Naive thymus-derived CD4-positive, alpha-beta T cell (primary cell): ENCODE data around the gene PMP22. TPM values are rescaled to one million over a fixed set of nuclear protein-coding genes. Genes with fewer than 3 reads are reported as not detected.
"Not testable (repeated sequence)": the region's sequence is repeated elsewhere in the genome, so short reads cannot be mapped to it uniquely, and the experiment has no call there.

ENCODE experiments used
- ATAC-seq: fragments of 150-1000 bp; cut with Tn5 transposase; 2 replicates; pipeline ENCODE4 v1.10.0; 2021; ENCODE audit warnings: mild to moderate bottlenecking, moderate library complexity
- CTCF ChIA-PET: fragments of 350-600 bp; sonication (Branson Sonifier 250); formaldehyde crosslinking; loops from one replicate; lab custom pipeline; 2021; ENCODE audit warnings: antibody characterized with exemption; lab: Charles Lee
- POLR2A ChIA-PET: fragments of 350-600 bp; sonication (Branson Sonifier 250); formaldehyde crosslinking; loops from one replicate; lab custom pipeline; 2021; ENCODE audit warnings: antibody characterized with exemption, inconsistent platforms; lab: Charles Lee
- DNase-seq, 9 donors: peaks; one replicate each; pipeline versions ENCODE4 v3.0.0 to v3.0.0-alpha.2; 2020 to 2022; ENCODE audit warnings: mixed read lengths in 1 of 9
- H3K27ac ChIP-seq: one replicate; pipeline ENCODE4 v1.7.0; 2013; ENCODE audit warnings: mild to moderate bottlenecking, low read depth, low read length, moderate library complexity
- H3K27me3 ChIP-seq, 2 donors: one replicate each; pipeline ENCODE4 v1.7.0; 2013; ENCODE audit warnings: low read length in 2 of 2, mild to moderate bottlenecking in 2 of 2, moderate library complexity in 2 of 2; ENCODE audit not compliant: control insufficient read depth in 2 of 2, insufficient read depth in 2 of 2
- H3K36me3 ChIP-seq, 3 experiments: 1 replicate in 2 of 3; 2 replicates in 1 of 3; pipeline ENCODE4 v1.7.0; 2013; ENCODE audit warnings: low read length in 3 of 3, mild to moderate bottlenecking in 3 of 3, moderate library complexity in 1 of 3; ENCODE audit not compliant: insufficient read depth in 3 of 3, control insufficient read depth in 2 of 3
- H3K4me1 ChIP-seq, 2 donors: one replicate each; pipeline ENCODE4 v1.7.0; 2013; ENCODE audit warnings: low read length in 2 of 2, mild to moderate bottlenecking in 2 of 2, moderate library complexity in 1 of 2; ENCODE audit not compliant: control insufficient read depth in 2 of 2, insufficient read depth in 2 of 2
- H3K4me3 ChIP-seq: 2 replicates; pipeline ENCODE4 v1.7.0; 2013; ENCODE audit warnings: mild to moderate bottlenecking, low read length
- H3K9me3 ChIP-seq, 3 experiments: 1 replicate in 2 of 3; 2 replicates in 1 of 3; pipeline ENCODE4 v1.7.0; 2013; ENCODE audit warnings: low read length in 3 of 3; ENCODE audit not compliant: control insufficient read depth in 2 of 3
- H3K27ac Mint-ChIP-seq, 9 donors: one replicate each; pipeline ENCODE4 v1.8.0; 2020 to 2022; ENCODE audit warnings: mixed read lengths in 9 of 9, mild to moderate bottlenecking in 8 of 9, moderate library complexity in 5 of 9, inconsistent platforms in 2 of 9
- H3K27me3 Mint-ChIP-seq, 5 donors: one replicate each; pipeline ENCODE4 v1.8.0; 2021 to 2022; ENCODE audit warnings: mixed read lengths in 5 of 5, mild to moderate bottlenecking in 1 of 5
- H3K36me3 Mint-ChIP-seq, 5 donors: one replicate each; pipeline ENCODE4 v1.8.0; 2020 to 2022; ENCODE audit warnings: mixed read lengths in 5 of 5, mild to moderate bottlenecking in 3 of 5, inconsistent platforms in 1 of 5
- H3K4me1 Mint-ChIP-seq, 7 donors: one replicate each; pipeline ENCODE4 v1.8.0; 2020 to 2022; ENCODE audit warnings: mixed read lengths in 7 of 7, mild to moderate bottlenecking in 3 of 7, inconsistent platforms in 1 of 7
- H3K4me3 Mint-ChIP-seq, 10 donors: one replicate each; pipeline ENCODE4 v1.8.0; 2020 to 2022; ENCODE audit warnings: mild to moderate bottlenecking in 10 of 10, mixed read lengths in 10 of 10, moderate library complexity in 6 of 10, inconsistent platforms in 2 of 10
- H3K9me3 Mint-ChIP-seq, 11 donors: one replicate each; pipeline ENCODE4 v1.8.0; 2020 to 2022; ENCODE audit warnings: mixed read lengths in 11 of 11, mild to moderate bottlenecking in 4 of 11, inconsistent platforms in 1 of 11, moderate library complexity in 1 of 11
- intact Hi-C, 2 donors: fragments of 100-400 bp; cut with micrococcal nuclease; formaldehyde crosslinking; loops; one replicate each; pipeline ENCODE4 v1.15.1; 2023
- polyA plus RNA-seq, 2 donors: library from polyadenylated mRNA; unstranded; fragments of 300-500 nt; fragmentation: Illumina TruSeq; gene quantifications; one replicate each; pipeline ENCODE4 v1.2.3, GENCODE V29; 2021
- total RNA-seq, 6 experiments: library from RNA in 5 of 6; stranded (reverse) in 5 of 6; gene quantifications; 1 replicate in 5 of 6; 2 replicates in 1 of 6; pipeline ENCODE4 v1.2.3 and lab custom pipeline; 2021 to 2026

PMP22 gene
- total and polyA plus RNA-seq, 7 experiments from 2014 or later: 0.40 to 2.3 (median 1.3) TPM; not detected in 3

- Histone ChIP-seq H3K4me1 (no peaks in the 10 kb centered on the region), H3K36me3 (no peaks in the 10 kb centered on the region), H3K9me3 (no peaks in the 10 kb centered on the region), H3K4me3 (no peak overlapping the region), H3K27me3 (no peaks in the 10 kb centered on the region), H3K27ac (no peak overlapping the region)
- no peak overlapping the region for H3K27ac Mint-ChIP-seq
- intact Hi-C loops: loop anchor here (5.0 to 10.0 kb wide), 2 partner anchors 1616 to 1619 kb away; no protein-coding TSS in a partner anchor
- H3K9me3 Mint-ChIP-seq: no peaks in the 10 kb centered on the region
- no peak overlapping the region for H3K4me3 Mint-ChIP-seq
- no peaks in the 10 kb centered on the region for H3K36me3 Mint-ChIP-seq
- no peak for DNase-seq
- ChIA-PET POLR2A (no interaction called here), CTCF (interaction anchor here (0.5 kb wide), 1 partner anchor 16 kb away, joined by 3 read pairs; no protein-coding TSS in a partner anchor)
- ATAC-seq: no peak
- H3K27me3 Mint-ChIP-seq: peaks cover 5 to 16% (median 14%) of the 10 kb centered on the region in 5 donors
- no peaks in the 10 kb centered on the region for H3K4me1 Mint-ChIP-seq
Measured at GRCh38 chr17:15213381-15214087, 51.6 kb downstream of the PMP22 start.

DNA sequence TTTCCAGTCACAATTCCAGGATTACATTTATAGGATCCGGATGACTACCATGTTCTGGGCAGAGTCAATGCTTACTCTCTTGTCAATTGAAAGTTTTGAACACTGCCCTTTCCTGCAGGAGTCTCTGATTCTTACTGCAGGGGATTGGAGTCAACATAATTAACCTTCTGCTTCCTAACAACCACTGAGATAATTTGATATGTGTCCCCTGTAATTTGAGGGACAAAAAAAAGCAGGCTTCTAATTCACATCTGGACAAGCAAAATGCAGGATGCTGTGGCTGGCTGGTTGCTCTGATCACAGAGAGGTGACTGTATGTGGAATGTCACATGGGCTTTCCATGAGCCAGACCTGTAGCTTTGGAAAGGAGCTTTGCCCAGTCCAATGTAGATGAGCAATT, 54.9 kb downstream of the PMP22 start:
- DNase-seq (no peak), ATAC-seq (no peak)
- Histone ChIP-seq H3K27me3 (no peaks in the 10 kb centered on the region), H3K4me1 (no peaks in the 10 kb centered on the region), H3K27ac (no peak overlapping the region), H3K36me3 (no peaks in the 10 kb centered on the region), H3K9me3 (no peaks in the 10 kb centered on the region), H3K4me3 (no peak overlapping the region)
- CTCF ChIA-PET: no interaction called here
- Mint-ChIP-seq H3K27me3 (peaks cover 2 to 22% (median 13%) of the 10 kb centered on the region in 5 donors), H3K4me3 (no peak overlapping the region), H3K9me3 (peaks cover 0 to 3% (median 0%) of the 10 kb centered on the region in 11 donors), H3K4me1 (no peaks in the 10 kb centered on the region), H3K27ac (no peak overlapping the region), H3K36me3 (no peaks in the 10 kb centered on the region)
- intact Hi-C loops: loop anchor here (5.0 to 10.0 kb wide), 2 partner anchors 1613 to 1615 kb away; no protein-coding TSS in a partner anchor
- POLR2A ChIA-PET: no interaction called here

GRCh38 chr17:15203062-15203461, 62.1 kb downstream of the PMP22 start:
- H3K9me3 ChIP-seq, H3K4me1 Mint-ChIP-seq, H3K4me3 Mint-ChIP-seq, DNase-seq, H3K27me3 ChIP-seq, POLR2A ChIA-PET, H3K27ac ChIP-seq, H3K27ac Mint-ChIP-seq, CTCF ChIA-PET, H3K4me3 ChIP-seq, ATAC-seq, intact Hi-C loops, H3K36me3 ChIP-seq, H3K36me3 Mint-ChIP-seq, H3K4me1 ChIP-seq: not testable (repeated sequence)
- peaks cover 9 to 31% (median 17%) of the 10 kb centered on the region in 11 donors for H3K9me3 Mint-ChIP-seq
- H3K27me3 Mint-ChIP-seq: peaks cover 4 to 30% (median 19%) of the 10 kb centered on the region in 5 donors

DNA sequence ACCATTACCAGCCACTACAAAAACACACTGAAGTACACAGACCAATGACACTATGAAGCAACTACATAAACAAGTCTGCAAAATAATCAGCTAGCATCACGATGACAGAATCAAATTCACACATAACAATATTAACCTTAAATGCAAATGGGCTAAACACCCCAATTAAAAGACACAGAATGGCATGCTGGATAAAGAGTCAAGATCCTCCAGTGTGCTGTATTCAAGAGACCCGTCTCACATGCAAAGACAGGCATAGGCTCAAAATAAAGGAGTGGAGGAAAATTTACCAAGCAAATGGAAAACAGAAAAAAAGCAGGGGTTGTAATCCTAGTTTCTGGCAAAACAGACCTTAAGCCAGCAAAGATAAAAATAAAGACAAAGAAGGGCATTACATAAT, 64.6 kb downstream of the PMP22 start:
- CTCF ChIA-PET, DNase-seq, H3K4me1 ChIP-seq, H3K27ac ChIP-seq, ATAC-seq, intact Hi-C loops, H3K36me3 ChIP-seq, POLR2A ChIA-PET, H3K4me1 Mint-ChIP-seq, H3K4me3 Mint-ChIP-seq, H3K9me3 ChIP-seq, H3K27ac Mint-ChIP-seq, H3K27me3 ChIP-seq, H3K4me3 ChIP-seq: not testable (repeated sequence)
- H3K9me3 Mint-ChIP-seq: peaks cover 9 to 44% (median 24%) of the 10 kb centered on the region in 11 donors
- H3K36me3 Mint-ChIP-seq: peaks cover 0 to 15% (median 0%) of the 10 kb centered on the region in 5 donors
- H3K27me3 Mint-ChIP-seq: peaks cover 4 to 42% (median 17%) of the 10 kb centered on the region in 5 donors

GRCh38 chr17:15197229-15197628, 67.9 kb downstream of the PMP22 start:
- Histone ChIP-seq H3K36me3 (no peaks in the 10 kb centered on the region), H3K9me3 (no peaks in the 10 kb centered on the region), H3K27ac (no peak overlapping the region), H3K4me1 (no peaks in the 10 kb centered on the region), H3K4me3 (no peak overlapping the region), H3K27me3 (no peaks in the 10 kb centered on the region)
- intact Hi-C loops: no loop called here
- Mint-ChIP-seq H3K4me3 (no peak overlapping the region), H3K9me3 (peaks cover 6 to 43% (median 24%) of the 10 kb centered on the region in 11 donors), H3K27ac (no peak overlapping the region), H3K4me1 (no peaks in the 10 kb centered on the region), H3K27me3 (peaks cover 0 to 54% (median 36%) of the 10 kb centered on the region in 5 donors), H3K36me3 (peaks cover 0 to 15% (median 0%) of the 10 kb centered on the region in 5 donors)
- DNase-seq: no peak
- ChIA-PET POLR2A (no interaction called here), CTCF (no interaction called here)
- no peak for ATAC-seq

- ATAC-seq: no peak
- no peak overlapping the region for H3K27ac Mint-ChIP-seq
Measured at GRCh38 chr17:15194859-15195277, 70.3 kb downstream of the PMP22 start.

DNA sequence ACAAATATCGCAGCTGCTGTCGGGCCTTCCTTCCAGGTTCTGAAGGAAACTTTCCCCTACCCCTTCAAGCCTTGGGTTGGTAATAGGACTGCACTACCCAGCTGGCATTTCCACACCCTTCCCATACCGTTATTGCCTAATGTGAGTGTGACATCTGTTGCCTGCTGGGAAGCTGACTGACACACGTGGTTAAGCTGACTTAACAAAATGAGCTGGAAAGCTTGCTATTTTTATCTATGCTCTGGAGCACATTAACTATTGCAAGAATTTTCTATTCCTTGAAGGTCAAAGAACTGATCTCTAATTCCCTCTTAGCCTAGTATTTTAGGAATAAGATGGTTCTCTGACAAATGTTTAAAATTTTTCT, 79.5 kb downstream of the PMP22 start:
- H3K36me3 ChIP-seq: no peaks in the 10 kb centered on the region
- peaks cover 0 to 5% (median 0%) of the 10 kb centered on the region in 11 donors for H3K9me3 Mint-ChIP-seq
- no peaks in the 10 kb centered on the region for H3K4me1 Mint-ChIP-seq
- H3K27ac ChIP-seq: no peak overlapping the region
- ChIA-PET POLR2A (no interaction called here), CTCF (no interaction called here)
- H3K4me1 ChIP-seq: no peaks in the 10 kb centered on the region
- intact Hi-C loops: no loop called here
- no peak overlapping the region for H3K27ac Mint-ChIP-seq
- DNase-seq (no peak), ATAC-seq (no peak)
- H3K27me3 ChIP-seq: no peaks in the 10 kb centered on the region
- H3K9me3 ChIP-seq: no peaks in the 10 kb centered on the region
- H3K4me3 ChIP-seq: no peak overlapping the region
- peaks cover 2 to 30% (median 21%) of the 10 kb centered on the region in 5 donors for H3K27me3 Mint-ChIP-seq
- H3K4me3 Mint-ChIP-seq: no peak overlapping the region
- no peaks in the 10 kb centered on the region for H3K36me3 Mint-ChIP-seq

More at GRCh38 chr17:15194859-15195277, 70.3 kb downstream of the PMP22 start:
- no peaks in the 10 kb centered on the region for H3K9me3 ChIP-seq
- intact Hi-C loops: no loop called here
- H3K4me3 Mint-ChIP-seq: no peak overlapping the region
- H3K27ac ChIP-seq: no peak overlapping the region
- no peak for DNase-seq
- peaks cover 3 to 26% (median 13%) of the 10 kb centered on the region in 11 donors for H3K9me3 Mint-ChIP-seq
- CTCF ChIA-PET: no interaction called here
- no peaks in the 10 kb centered on the region for H3K4me1 Mint-ChIP-seq
- H3K27me3 Mint-ChIP-seq: peaks cover 0 to 44% (median 32%) of the 10 kb centered on the region in 5 donors
- no peaks in the 10 kb centered on the region for H3K27me3 ChIP-seq
- H3K4me1 ChIP-seq: no peaks in the 10 kb centered on the region
- H3K36me3 Mint-ChIP-seq: peaks cover 0 to 13% (median 0%) of the 10 kb centered on the region in 5 donors
- POLR2A ChIA-PET: no interaction called here
- no peaks in the 10 kb centered on the region for H3K36me3 ChIP-seq
- H3K4me3 ChIP-seq: no peak overlapping the region
